Progenitor cell of endocrine pancreas (in vitro differentiated cells): ENCODE measurements around the gene SLC22A16. TPM values are rescaled to one million over a fixed set of nuclear protein-coding genes. Genes with fewer than 3 reads are reported as not detected.

Experiments
- DNase-seq: peaks from one replicate; pipeline ENCODE4 v3.0.0; 2021; ENCODE audit warnings: low spot score; ENCODE audit not compliant: unreplicated experiment
- H3K27ac Mint-ChIP-seq: 2 replicates; pipeline ENCODE4 v1.8.0; 2021; ENCODE audit warnings: mild to moderate bottlenecking, moderate library complexity, mixed read lengths
- H3K27me3 Mint-ChIP-seq: 2 replicates; pipeline ENCODE4 v1.8.0; 2021; ENCODE audit warnings: mixed read lengths
- H3K36me3 Mint-ChIP-seq: 2 replicates; pipeline ENCODE4 v1.8.0; 2022; ENCODE audit warnings: mixed read lengths; ENCODE audit not compliant: insufficient read depth
- H3K4me1 Mint-ChIP-seq: 2 replicates; pipeline ENCODE4 v1.8.0; 2021; ENCODE audit warnings: low read depth, mixed read lengths
- H3K4me3 Mint-ChIP-seq: 2 replicates; pipeline ENCODE4 v1.8.0; 2021; ENCODE audit warnings: low read depth, mild to moderate bottlenecking, moderate library complexity, mixed read lengths
- H3K9me3 Mint-ChIP-seq: 2 replicates; pipeline ENCODE4 v1.8.0; 2021; ENCODE audit warnings: low read depth, mixed read lengths
- CTCF ChIP-seq: fragments of 200-600 bp; sonication (generic); IDR thresholded peaks from one replicate; pipeline ENCODE4 v1.5.0; 2021; ENCODE audit warnings: antibody characterized with exemption, mild to moderate bottlenecking; ENCODE audit not compliant: unreplicated experiment
- total RNA-seq: library from RNA; stranded (reverse); gene quantifications from 2 replicates; pipeline ENCODE4 v1.2.1, GENCODE V29; 2021

The SLC22A16 gene
- total RNA-seq, 1 donor from 2014 or later = not detected

GRCh38 chr6:110422444-110422822 is 54.0 kb downstream of the SLC22A16 start:
- H3K27ac Mint-ChIP-seq = no peak overlapping the region
- peaks cover 8% of the 10 kb centered on the region for H3K27me3 Mint-ChIP-seq
- H3K9me3 Mint-ChIP-seq = peaks cover 6% of the 10 kb centered on the region
- H3K4me3 Mint-ChIP-seq = no peak overlapping the region
- H3K36me3 Mint-ChIP-seq = no peaks in the 10 kb centered on the region
- H3K4me1 Mint-ChIP-seq = peaks cover 22% of the 10 kb centered on the region
- TF ChIP-seq CTCF = no peak
- no peak for DNase-seq

- no peak overlapping the region for H3K27ac Mint-ChIP-seq
- H3K36me3 Mint-ChIP-seq = no peaks in the 10 kb centered on the region
- peaks cover 8% of the 10 kb centered on the region for H3K27me3 Mint-ChIP-seq
- peaks cover 6% of the 10 kb centered on the region for H3K9me3 Mint-ChIP-seq
- TF ChIP-seq CTCF = no peak
- no peak overlapping the region for H3K4me3 Mint-ChIP-seq
- H3K4me1 Mint-ChIP-seq = peaks cover 22% of the 10 kb centered on the region
- DNase-seq = no peak
These were observed 54.5 kb downstream of the SLC22A16 start for GRCh38 chr6:110421749-110422443.

- peaks cover 6% of the 10 kb centered on the region for H3K9me3 Mint-ChIP-seq
- peak overlapping the region; percentile 22 for H3K4me3 Mint-ChIP-seq
- no peak for TF ChIP-seq CTCF
- peaks cover 22% of the 10 kb centered on the region for H3K4me1 Mint-ChIP-seq
- H3K27ac Mint-ChIP-seq = peak overlapping the region; percentile 35
- DNase-seq = no peak
- peaks cover 3% of the 10 kb centered on the region for H3K27me3 Mint-ChIP-seq
- H3K36me3 Mint-ChIP-seq = no peaks in the 10 kb centered on the region
These were observed 57.2 kb downstream of the SLC22A16 start for GRCh38 chr6:110419028-110419739.

- no peak for DNase-seq
- H3K4me1 Mint-ChIP-seq = peaks cover 22% of the 10 kb centered on the region
- H3K27me3 Mint-ChIP-seq = no peaks in the 10 kb centered on the region
- H3K9me3 Mint-ChIP-seq = peaks cover 6% of the 10 kb centered on the region
- no peaks in the 10 kb centered on the region for H3K36me3 Mint-ChIP-seq
- no peak for TF ChIP-seq CTCF
- peak overlapping the region; percentile 39 for H3K27ac Mint-ChIP-seq
- no peak overlapping the region for H3K4me3 Mint-ChIP-seq
These were observed 57.8 kb downstream of the SLC22A16 start for GRCh38 chr6:110418594-110418993.

- Mint-ChIP-seq H3K9me3 (no peaks in the 10 kb centered on the region), H3K36me3 (no peaks in the 10 kb centered on the region), H3K4me3 (no peak within 1 kb of the TSS), H3K4me1 (peaks cover 21% of the 10 kb centered on the region), H3K27ac (no peak within 1 kb of the TSS), H3K27me3 (no peaks in the 10 kb centered on the region)
- TF ChIP-seq CTCF = no peak
- DNase-seq = no peak
These were observed 61.1 kb downstream of the SLC22A16 start, which contains the start of gene DDO for GRCh38 chr6:110415086-110415916. TSS of gene DDO (minus strand) at chr6:110415575. CDS start at chr6:110413462, 2,113 bp downstream.
